Measurements from ENCODE around the gene NDUFB8. TPM values are rescaled to one million over a fixed set of nuclear protein-coding genes. Genes with fewer than 3 reads are reported as not detected.

NDUFB8 gene
- total and polyA plus RNA-seq, 10 of the 15 experiments (the other 5 are each of a cell fraction or from before 2014, with no cell fraction given) = 180 to 572 (median 382) TPM

DNA sequence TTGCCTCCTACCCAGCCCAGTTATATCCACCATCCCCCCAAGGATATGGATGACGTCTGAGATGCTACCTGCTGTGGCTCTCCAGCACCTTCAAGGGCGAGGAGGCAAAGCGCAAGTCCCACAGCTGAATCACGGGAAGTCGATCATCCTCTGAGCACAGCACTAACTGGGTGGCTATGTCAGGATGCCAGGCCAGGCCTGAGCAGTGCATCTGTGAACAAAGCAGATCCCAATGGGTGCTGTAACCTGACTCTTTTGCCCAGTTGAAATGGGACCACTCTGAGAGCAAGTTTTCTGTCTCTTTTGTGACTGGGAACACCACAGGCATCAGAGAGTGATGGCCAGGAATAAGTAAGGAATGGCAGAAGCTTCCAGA, 22.3 kb downstream of the NDUFB8 start (continued):
- TF ChIP-seq, protein P1, sequence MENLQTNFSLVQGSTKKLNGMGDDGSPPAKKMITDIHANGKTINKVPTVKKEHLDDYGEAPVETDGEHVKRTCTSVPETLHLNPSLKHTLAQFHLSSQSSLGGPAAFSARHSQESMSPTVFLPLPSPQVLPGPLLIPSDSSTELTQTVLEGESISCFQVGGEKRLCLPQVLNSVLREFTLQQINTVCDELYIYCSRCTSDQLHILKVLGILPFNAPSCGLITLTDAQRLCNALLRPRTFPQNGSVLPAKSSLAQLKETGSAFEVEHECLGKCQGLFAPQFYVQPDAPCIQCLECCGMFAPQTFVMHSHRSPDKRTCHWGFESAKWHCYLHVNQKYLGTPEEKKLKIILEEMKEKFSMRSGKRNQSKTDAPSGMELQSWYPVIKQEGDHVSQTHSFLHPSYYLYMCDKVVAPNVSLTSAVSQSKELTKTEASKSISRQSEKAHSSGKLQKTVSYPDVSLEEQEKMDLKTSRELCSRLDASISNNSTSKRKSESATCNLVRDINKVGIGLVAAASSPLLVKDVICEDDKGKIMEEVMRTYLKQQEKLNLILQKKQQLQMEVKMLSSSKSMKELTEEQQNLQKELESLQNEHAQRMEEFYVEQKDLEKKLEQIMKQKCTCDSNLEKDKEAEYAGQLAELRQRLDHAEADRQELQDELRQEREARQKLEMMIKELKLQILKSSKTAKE (IDR thresholded peaks at IDR 0.05; ENCODE audit: low read depth, poor library complexity, severe bottlenecking) = no peak
- no peak for TF ChIP-seq MTA3 (IDR thresholded peaks at IDR 0.05; ENCODE audit: borderline replicate concordance, low read length)
- TF ChIP-seq SMAD5 (IDR thresholded peaks at IDR 0.05; ENCODE audit: low read depth) = no peak
- no peak for TF ChIP-seq HDAC2 (IDR thresholded peaks at IDR 0.05)

DNA sequence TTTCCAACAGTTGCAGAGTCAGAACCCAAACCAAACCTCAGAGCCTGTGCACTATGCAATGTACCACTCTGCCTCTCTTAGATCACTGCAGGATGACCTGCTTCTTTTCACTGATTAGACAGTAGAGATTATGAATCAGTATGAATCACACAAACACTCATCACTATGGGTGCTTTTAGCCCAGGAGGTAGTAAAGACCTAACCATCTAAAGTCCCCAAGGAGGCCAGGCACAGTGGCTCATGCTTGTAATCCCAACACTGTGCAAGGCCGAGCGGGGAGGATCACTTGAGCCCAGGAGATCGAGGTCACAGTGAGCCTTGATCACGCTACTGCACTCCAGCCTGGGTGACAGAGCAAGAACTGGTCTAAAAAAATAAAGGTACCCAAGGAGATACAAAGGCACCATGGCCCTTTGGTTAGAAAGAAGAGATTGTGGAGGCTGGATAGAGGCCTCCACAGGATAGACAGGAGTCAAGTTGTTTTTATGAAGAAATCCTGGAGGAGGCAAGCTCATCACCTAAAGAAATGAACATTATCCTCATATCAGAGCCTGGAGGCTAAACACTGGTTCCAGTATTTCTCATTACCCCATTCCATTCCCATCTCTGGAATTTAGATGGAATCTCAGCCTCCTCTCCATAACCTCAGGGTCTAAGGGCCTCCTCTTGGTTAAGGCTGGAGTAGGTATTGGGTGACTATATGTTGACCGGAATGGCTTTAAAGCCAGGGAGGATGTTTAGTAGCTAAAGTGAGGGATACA, 22.9 kb downstream of the NDUFB8 start:
- no peak for ATAC-seq
- SMC1A ChIA-PET (ENCODE audit: uncharacterized antibody, unreplicated experiment) = no interaction called here
- in situ Hi-C loops (cut with MboI) = loop anchor here (5.0 kb wide), 2 partner anchors 69 to 164 kb away; no protein-coding TSS in a partner anchor
- H2AFZ ChIP-seq (ENCODE audit: control insufficient read depth, low read depth, low read length) = no peak overlapping the region
- H3K27ac ChIP-seq (ENCODE audit: control insufficient read depth, insufficient read depth) = no peak overlapping the region
- POLR2A ChIA-PET = interaction anchor here (0.5 kb wide), 2 partner anchors 174 to 518 kb away, joined by 4 to 9 read pairs; no protein-coding TSS in a partner anchor
- 0 out of 2 replicates have a peak, but pooled peaks cover 3% of the 10 kb centered on the region for H4K20me1 ChIP-seq (ENCODE audit: control insufficient read depth, insufficient read depth)
- no peaks in the 10 kb centered on the region for H3K79me2 ChIP-seq (ENCODE audit: control insufficient read depth, insufficient read depth, low read length)
- no peak for DNase-seq (ENCODE audit: low read depth, low spot score)
- no peak for TF ChIP-seq EZH2 (IDR thresholded peaks at IDR 0.05; ENCODE audit: borderline replicate concordance, control insufficient read depth, low read depth, low read length)
- no peak for TF ChIP-seq MXI1 (IDR thresholded peaks at IDR 0.05; ENCODE audit: low read depth, low read length)
- TF ChIP-seq EP300 (IDR thresholded peaks at IDR 0.05; ENCODE audit: borderline replicate concordance in 1 of 2, control insufficient read depth in 1 of 2, low read depth in 2 of 2, low read length in 2 of 2) = no peak
- no peak for TF ChIP-seq PML (IDR thresholded peaks at IDR 0.05; ENCODE audit: low read length)
- TF ChIP-seq, protein P1 (IDR thresholded peaks at IDR 0.05; ENCODE audit: low read depth, poor library complexity, severe bottlenecking) = no peak
- TF ChIP-seq TBL1XR1 (IDR thresholded peaks at IDR 0.05; ENCODE audit: low read depth, low read length) = no peak
- no peak for TF ChIP-seq NRF1 (conservative IDR thresholded peaks at IDR 0.05; ENCODE audit: low read depth, low read length)
- no peak for TF ChIP-seq HDAC6 (IDR thresholded peaks at IDR 0.05; ENCODE audit: unreplicated experiment)
- no peak for TF ChIP-seq CHD1 (IDR thresholded peaks at IDR 0.05; ENCODE audit: low read depth, low read length)
- no peak for FAIRE-seq
- H3K9me3 ChIP-seq (replicated peaks; ENCODE audit: control insufficient read depth, insufficient read depth, low read length) = no peaks in the 10 kb centered on the region
- RAD21 ChIA-PET (ENCODE audit: unreplicated experiment) = interaction anchor here (0.5 to 0.7 kb wide), 2 partner anchors 12 to 72 kb away, joined by 4 read pairs; no protein-coding TSS in a partner anchor
- H3K36me3 ChIP-seq (ENCODE audit: control insufficient read depth in 2 of 2, insufficient read depth in 2 of 2, low read length in 1 of 2) = peaks cover 0 to 11% of the 10 kb centered on the region in 2 experiments
- intact Hi-C loops (cut with micrococcal nuclease; ENCODE audit: unreplicated experiment) = no loop called here
- no peak overlapping the region for H3K9ac ChIP-seq (ENCODE audit: control insufficient read depth, insufficient read depth, low read length)
- peaks cover 8% of the 10 kb centered on the region; the same call in 1 of the 2 replicates for H3K4me1 ChIP-seq (ENCODE audit: control insufficient read depth, insufficient read depth, low read length)
- no TSS peak for BruUV-seq (replicated peaks)
- no peaks in the 10 kb centered on the region for H3K27me3 ChIP-seq (replicated peaks in 1 of 2; ENCODE audit: control insufficient read depth in 2 of 2, insufficient read depth in 2 of 2, low read length in 1 of 2)
- H3K4me3 ChIP-seq = no peak overlapping the region
- H3K4me2 ChIP-seq (ENCODE audit: control insufficient read depth, insufficient read depth) = no peak overlapping the region
- 97% methylated on average over 5 of the region's 5 CpGs for WGBS (ENCODE audit: insufficient coverage, insufficient replicate concordance, low lambda C conversion rate, missing lambda C conversion rate)
- CTCF ChIA-PET = interaction anchor here (0.7 to 4.6 kb wide), 6 partner anchors 7 to 77 kb away, joined by 3 to 40 read pairs (median 4); no protein-coding TSS in a partner anchor

Data from GM12878 (cell line).